NT2/D1 (cell line): Measurements from ENCODE around the gene TUBA4A.

Experiments used
- SUZ12 ChIP-seq: IDR thresholded peaks from 2 replicates; pipeline ENCODE4 v1.6.1; 2011; ENCODE audit not compliant: insufficient read length, insufficient read depth; ENCODE audit errors: extremely low read depth
- YY1 ChIP-seq: IDR thresholded peaks from 2 replicates; pipeline ENCODE4 v1.6.1; 2011; ENCODE audit not compliant: insufficient read length, insufficient read depth
- ZNF274 ChIP-seq: IDR thresholded peaks from 2 replicates; pipeline ENCODE4 v1.6.1; 2011; ENCODE audit warnings: mild to moderate bottlenecking, low read depth, low read length

- TF ChIP-seq YY1: no peak
- no peak for TF ChIP-seq ZNF274
- no peak for TF ChIP-seq SUZ12
Measured at GRCh38 chr2:219266232-219266631, 12.5 kb upstream of the TUBA4A start.
